ENCODE data around the gene ZSCAN25. TPM values are rescaled to one million over a fixed set of nuclear protein-coding genes. Genes with fewer than 3 reads are reported as not detected.

Gene ZSCAN25
- total and polyA plus RNA-seq, 2 of the 13 experiments (the other 11 are each of a cell fraction or from before 2014, with no cell fraction given), result 12.1 to 16.8 TPM

- TF ChIP-seq AHDC1 (CRISPR knock-in tag; IDR thresholded peaks at IDR 0.05; ENCODE audit: borderline replicate concordance) (peak; percentile 69; the same call in 1 of the 2 replicates), HOXA5 (CRISPR knock-in tag; IDR thresholded peaks at IDR 0.05) (peak; percentile 85), CAMTA2 (CRISPR knock-in tag; IDR thresholded peaks at IDR 0.05; ENCODE audit: borderline replicate concordance) (peak; percentile 67), TBX3 (IDR thresholded peaks at IDR 0.05; ENCODE audit: borderline replicate concordance) (0 out of 2 replicates have a peak, but pooled peaks have one; percentile 31), FOXP1 (IDR thresholded peaks at IDR 0.05) (no peak), FOXP1 (CRISPR knock-in tag; IDR thresholded peaks at IDR 0.05) (0 out of 2 replicates have a peak, but pooled peaks have one; percentile 0), ONECUT2 (CRISPR knock-in tag; IDR thresholded peaks at IDR 0.05) (no peak), ZNF343 (CRISPR knock-in tag; IDR thresholded peaks at IDR 0.05) (0 out of 2 replicates have a peak, but pooled peaks have one; percentile 30), ZFP62 (CRISPR knock-in tag; IDR thresholded peaks at IDR 0.05) (no peak), ZNF510 (CRISPR knock-in tag; IDR thresholded peaks at IDR 0.05; ENCODE audit: low read depth) (peak; percentile 94), ZNF639 (CRISPR knock-in tag; conservative IDR thresholded peaks at IDR 0.05) (0 out of 2 replicates have a peak, but pooled peaks have one; percentile 48), FOXP4 (CRISPR knock-in tag; IDR thresholded peaks at IDR 0.05) (no peak; the same call in 1 of the 2 replicates), ZNF660 (CRISPR knock-in tag; IDR thresholded peaks at IDR 0.05; ENCODE audit: borderline replicate concordance, low read depth) (no peak), POLR2A (IDR thresholded peaks at IDR 0.05; ENCODE audit: insufficient read depth in 1 of 2, low read depth in 2 of 2, low read length in 2 of 2) (peak; percentile 82 to 83), POGK (CRISPR knock-in tag; conservative IDR thresholded peaks at IDR 0.05) (peak; percentile 91), ZNF850 (CRISPR knock-in tag; conservative IDR thresholded peaks at IDR 0.05) (no peak; the same call in 1 of the 2 replicates), ZNF232 (CRISPR knock-in tag; IDR thresholded peaks at IDR 0.05; ENCODE audit: borderline replicate concordance) (no peak)
These were observed at the start of gene ZSCAN25 (continued) for GRCh38 chr7:99616359-99617191.

Data from HepG2 (cell line).